Measurements from ENCODE around the gene NAT8.
A peak's percentile ranks its signal among the peaks of the same experiment; 100 is the strongest.
"Not testable (repeated sequence)": the region's sequence is repeated elsewhere in the genome, so short reads cannot be mapped to it uniquely, and the experiment has no call there.

Gene NAT8

GRCh38 chr2:73654175-73654574 lies 12.0 kb upstream of the NAT8 start:
- H3K4me3 Mint-ChIP-seq, result no peak overlapping the region
- DNase-seq (ENCODE audit: low spot score in 2 of 2), result no peak
- no peaks in the 10 kb centered on the region for H3K9me3 Mint-ChIP-seq
- H3K36me3 Mint-ChIP-seq, result no peaks in the 10 kb centered on the region
- H3K27ac Mint-ChIP-seq, result no peak overlapping the region
- ATAC-seq (ENCODE audit: low read depth), result no peak
- peaks cover 2% of the 10 kb centered on the region for H3K27me3 Mint-ChIP-seq
- no peaks in the 10 kb centered on the region for H3K4me1 Mint-ChIP-seq

GRCh38 chr2:73652348-73652747 lies 10.1 kb upstream of the NAT8 start:
- Mint-ChIP-seq H3K27me3 (peaks cover 6% of the 10 kb centered on the region), H3K36me3 (no peaks in the 10 kb centered on the region), H3K27ac (no peak overlapping the region), H3K4me1 (no peaks in the 10 kb centered on the region), H3K9me3 (no peaks in the 10 kb centered on the region), H3K4me3 (no peak overlapping the region)
- ATAC-seq (ENCODE audit: low read depth) (no peak), DNase-seq (ENCODE audit: low spot score in 2 of 2) (no peak)

- ATAC-seq (ENCODE audit: low read depth), result no peak
- Mint-ChIP-seq H3K27ac (no peak overlapping the region), H3K27me3 (peaks cover 7% of the 10 kb centered on the region), H3K36me3 (no peaks in the 10 kb centered on the region), H3K4me3 (no peak overlapping the region), H3K4me1 (no peaks in the 10 kb centered on the region), H3K9me3 (no peaks in the 10 kb centered on the region)
- DNase-seq (ENCODE audit: low spot score in 2 of 2), result no peak
Measured at GRCh38 chr2:73651591-73652230, 9.5 kb upstream of the NAT8 start.

- H3K27me3 Mint-ChIP-seq, result peaks cover 11% of the 10 kb centered on the region
- ATAC-seq (ENCODE audit: low read depth); H3K27ac Mint-ChIP-seq; H3K4me1 Mint-ChIP-seq; H3K4me3 Mint-ChIP-seq; H3K36me3 Mint-ChIP-seq; DNase-seq (ENCODE audit: low spot score in 2 of 2); H3K9me3 Mint-ChIP-seq: not testable (repeated sequence)
Measured at GRCh38 chr2:73647690-73648089, 5.5 kb upstream of the NAT8 start.

- H3K4me3 Mint-ChIP-seq, result no peak overlapping the region
- peaks cover 2% of the 10 kb centered on the region for H3K36me3 Mint-ChIP-seq
- no peak overlapping the region for H3K27ac Mint-ChIP-seq
- H3K4me1 Mint-ChIP-seq, result no peaks in the 10 kb centered on the region
- ATAC-seq (ENCODE audit: low read depth) (no peak), DNase-seq (ENCODE audit: low spot score in 2 of 2) (no peak)
- H3K27me3 Mint-ChIP-seq, result peaks cover 10% of the 10 kb centered on the region
- H3K9me3 Mint-ChIP-seq, result peaks cover 1% of the 10 kb centered on the region
Measured at GRCh38 chr2:73641767-73642062, 507 bp downstream of the NAT8 start.

- DNase-seq (ENCODE audit: low spot score in 2 of 2), result no peak
- no peak for ATAC-seq (ENCODE audit: low read depth)
- Mint-ChIP-seq H3K27me3 (peaks cover 10% of the 10 kb centered on the region), H3K36me3 (peaks cover 2% of the 10 kb centered on the region), H3K27ac (no peak overlapping the region), H3K4me1 (no peaks in the 10 kb centered on the region), H3K4me3 (no peak overlapping the region), H3K9me3 (peaks cover 1% of the 10 kb centered on the region)
Measured at GRCh38 chr2:73640946-73641766, 1.1 kb downstream of the NAT8 start.

- ATAC-seq (ENCODE audit: low read depth), result no peak
- H3K4me3 Mint-ChIP-seq, result no peak overlapping the region
Measured at GRCh38 chr2:73640511-73640911, 1.7 kb downstream of the NAT8 start.

GRCh38 chr2:73638429-73638828 lies 3.8 kb downstream of the NAT8 start:
- peaks cover 1% of the 10 kb centered on the region for H3K9me3 Mint-ChIP-seq
- H3K27me3 Mint-ChIP-seq, result peaks cover 7% of the 10 kb centered on the region
- H3K27ac Mint-ChIP-seq, result no peak overlapping the region
- H3K36me3 Mint-ChIP-seq, result peaks cover 2% of the 10 kb centered on the region
- ATAC-seq (ENCODE audit: low read depth) (no peak), DNase-seq (ENCODE audit: low spot score in 2 of 2) (no peak)
- H3K4me3 Mint-ChIP-seq, result no peak overlapping the region
- no peaks in the 10 kb centered on the region for H3K4me1 Mint-ChIP-seq

More at GRCh38 chr2:73640511-73640911, 1.7 kb downstream of the NAT8 start:
- Mint-ChIP-seq H3K9me3 (peaks cover 1% of the 10 kb centered on the region), H3K36me3 (peaks cover 2% of the 10 kb centered on the region), H3K27ac (no peak overlapping the region), H3K27me3 (peaks cover 10% of the 10 kb centered on the region), H3K4me1 (no peaks in the 10 kb centered on the region)
- no peak for DNase-seq (ENCODE audit: low spot score in 2 of 2)

- not testable (repeated sequence) for H3K36me3 Mint-ChIP-seq; H3K27me3 Mint-ChIP-seq; H3K9me3 Mint-ChIP-seq; H3K4me3 Mint-ChIP-seq; DNase-seq (ENCODE audit: low spot score in 2 of 2); H3K27ac Mint-ChIP-seq; ATAC-seq (ENCODE audit: low read depth); H3K4me1 Mint-ChIP-seq
Measured at GRCh38 chr2:73636977-73637376, 5.2 kb downstream of the NAT8 start.

GRCh38 chr2:73630662-73631266 lies 11.5 kb downstream of the NAT8 start:
- H3K4me1 Mint-ChIP-seq, H3K9me3 Mint-ChIP-seq, H3K36me3 Mint-ChIP-seq, H3K27ac Mint-ChIP-seq, H3K4me3 Mint-ChIP-seq, H3K27me3 Mint-ChIP-seq: not testable (repeated sequence)
- ATAC-seq (ENCODE audit: low read depth) (peak; percentile 74), DNase-seq (ENCODE audit: low spot score in 2 of 2) (peak in 1 of 2 donors; percentile 3)

- H3K36me3 Mint-ChIP-seq; H3K4me3 Mint-ChIP-seq; DNase-seq (ENCODE audit: low spot score in 2 of 2); H3K27ac Mint-ChIP-seq; H3K4me1 Mint-ChIP-seq; ATAC-seq (ENCODE audit: low read depth); H3K9me3 Mint-ChIP-seq: not testable (repeated sequence)
- H3K27me3 Mint-ChIP-seq, result peaks cover 14% of the 10 kb centered on the region
Measured at GRCh38 chr2:73628493-73628892, 13.7 kb downstream of the NAT8 start.

- not testable (repeated sequence) for H3K4me3 Mint-ChIP-seq; H3K36me3 Mint-ChIP-seq; H3K27ac Mint-ChIP-seq; H3K9me3 Mint-ChIP-seq; ATAC-seq (ENCODE audit: low read depth); H3K4me1 Mint-ChIP-seq; DNase-seq (ENCODE audit: low spot score in 2 of 2)
- H3K27me3 Mint-ChIP-seq, result peaks cover 10% of the 10 kb centered on the region
Measured at GRCh38 chr2:73626237-73626636, 16.0 kb downstream of the NAT8 start.

GRCh38 chr2:73624625-73625024 lies 17.6 kb downstream of the NAT8 start:
- H3K27ac Mint-ChIP-seq; H3K9me3 Mint-ChIP-seq; DNase-seq (ENCODE audit: low spot score in 2 of 2); H3K4me3 Mint-ChIP-seq; ATAC-seq (ENCODE audit: low read depth); H3K4me1 Mint-ChIP-seq; H3K36me3 Mint-ChIP-seq: not testable (repeated sequence)
- H3K27me3 Mint-ChIP-seq, result peaks cover 10% of the 10 kb centered on the region

- H3K36me3 Mint-ChIP-seq; H3K4me3 Mint-ChIP-seq; H3K27ac Mint-ChIP-seq; H3K9me3 Mint-ChIP-seq; DNase-seq (ENCODE audit: low spot score in 2 of 2); ATAC-seq (ENCODE audit: low read depth); H3K4me1 Mint-ChIP-seq: not testable (repeated sequence)
- peaks cover 10% of the 10 kb centered on the region for H3K27me3 Mint-ChIP-seq
Measured at GRCh38 chr2:73624036-73624435, 18.2 kb downstream of the NAT8 start.

Measured in memory B cell (primary cell).